Subcutaneous abdominal adipose tissue (tissue), 5 donors: ENCODE measurements around the gene MANBA.

Experiments
- H3K27ac ChIP-seq: one replicate; pipeline ENCODE4 v1.7.0; 2013; ENCODE audit warnings: low read depth, mild to moderate bottlenecking, inconsistent platforms, low read length, moderate library complexity
- H3K27me3 ChIP-seq, 5 donors: one replicate each; pipeline ENCODE4 v1.7.0; 2013; ENCODE audit warnings: low read length in 5 of 5, inconsistent platforms in 1 of 5; ENCODE audit not compliant: control insufficient read depth in 5 of 5, insufficient read depth in 4 of 5
- H3K36me3 ChIP-seq, 5 donors: one replicate each; pipeline ENCODE4 v1.7.0; 2013; ENCODE audit warnings: low read length in 5 of 5; ENCODE audit not compliant: control insufficient read depth in 5 of 5, insufficient read depth in 5 of 5
- H3K4me1 ChIP-seq, 5 donors: one replicate each; pipeline ENCODE4 v1.7.0; 2013; ENCODE audit warnings: low read length in 5 of 5, mild to moderate bottlenecking in 3 of 5, moderate library complexity in 1 of 5; ENCODE audit not compliant: control insufficient read depth in 5 of 5, insufficient read depth in 5 of 5
- H3K4me3 ChIP-seq, 5 donors: one replicate each; pipeline ENCODE4 v1.7.0; 2013; ENCODE audit warnings: low read length in 5 of 5, low read depth in 1 of 5
- H3K9ac ChIP-seq, 5 donors: one replicate each; pipeline ENCODE4 v1.7.0; 2013; ENCODE audit warnings: low read length in 5 of 5, mild to moderate bottlenecking in 4 of 5, moderate library complexity in 3 of 5
- H3K9me3 ChIP-seq, 5 donors: one replicate each; pipeline ENCODE4 v1.7.0; 2013; ENCODE audit warnings: low read length in 5 of 5; ENCODE audit not compliant: control insufficient read depth in 5 of 5
- donor health status: healthy.
- donor health status: healthy.
- donor health status: healthy.
- donor health status: healthy.
- donor health status: healthy.

The MANBA gene

GRCh38 chr4:102593147-102593546 lies 167.6 kb downstream of the MANBA start:
- Histone ChIP-seq H3K9me3 (no peaks in the 10 kb centered on the region), H3K27me3 (no peaks in the 10 kb centered on the region), H3K36me3 (peaks cover 37 to 68% (median 45%) of the 10 kb centered on the region in 5 donors), H3K4me3 (no peak overlapping the region), H3K9ac (no peak overlapping the region), H3K4me1 (no peaks in the 10 kb centered on the region), H3K27ac (no peak overlapping the region)

GRCh38 chr4:102592256-102592655 lies 168.5 kb downstream of the MANBA start:
- Histone ChIP-seq H3K27ac (no peak overlapping the region), H3K27me3 (no peaks in the 10 kb centered on the region), H3K9me3 (no peaks in the 10 kb centered on the region), H3K4me1 (no peaks in the 10 kb centered on the region), H3K36me3 (peaks cover 37 to 69% (median 44%) of the 10 kb centered on the region in 5 donors), H3K9ac (no peak overlapping the region), H3K4me3 (no peak overlapping the region)

- Histone ChIP-seq H3K9me3 (no peaks in the 10 kb centered on the region), H3K27ac (no peak overlapping the region), H3K36me3 (peaks cover 36 to 57% (median 39%) of the 10 kb centered on the region in 5 donors), H3K4me1 (no peaks in the 10 kb centered on the region), H3K4me3 (no peak overlapping the region), H3K9ac (no peak overlapping the region), H3K27me3 (no peaks in the 10 kb centered on the region)
Measured at GRCh38 chr4:102589743-102590142, 171.0 kb downstream of the MANBA start.

- peaks cover 45 to 76% (median 62%) of the 10 kb centered on the region in 5 donors for H3K36me3 ChIP-seq
- no peaks in the 10 kb centered on the region for H3K27me3 ChIP-seq
Measured at GRCh38 chr4:102586644-102587021, 174.1 kb downstream of the MANBA start.

GRCh38 chr4:102586002-102586643 lies 174.6 kb downstream of the MANBA start:
- H3K4me1 ChIP-seq: no peaks in the 10 kb centered on the region
- no peak overlapping the region for H3K4me3 ChIP-seq
- no peak overlapping the region for H3K27ac ChIP-seq
- H3K9me3 ChIP-seq: no peaks in the 10 kb centered on the region
- H3K27me3 ChIP-seq: no peaks in the 10 kb centered on the region
- no peak overlapping the region for H3K9ac ChIP-seq
- H3K36me3 ChIP-seq: peaks cover 48 to 78% (median 62%) of the 10 kb centered on the region in 5 donors

More at GRCh38 chr4:102586644-102587021, 174.1 kb downstream of the MANBA start:
- no peak overlapping the region for H3K4me3 ChIP-seq
- H3K4me1 ChIP-seq: no peaks in the 10 kb centered on the region
- H3K9me3 ChIP-seq: no peaks in the 10 kb centered on the region
- H3K9ac ChIP-seq: no peak overlapping the region
- H3K27ac ChIP-seq: no peak overlapping the region

- no peak overlapping the region for H3K27ac ChIP-seq
- no peaks in the 10 kb centered on the region for H3K27me3 ChIP-seq
- peaks cover 51 to 80% (median 64%) of the 10 kb centered on the region in 5 donors for H3K36me3 ChIP-seq
- H3K4me1 ChIP-seq: no peaks in the 10 kb centered on the region
- H3K9me3 ChIP-seq: no peaks in the 10 kb centered on the region
- H3K9ac ChIP-seq: no peak overlapping the region
- H3K4me3 ChIP-seq: no peak overlapping the region
Measured at GRCh38 chr4:102585329-102585728, 175.4 kb downstream of the MANBA start.

GRCh38 chr4:102584091-102584490 lies 176.7 kb downstream of the MANBA start:
- H3K4me1 ChIP-seq: no peaks in the 10 kb centered on the region
- H3K27me3 ChIP-seq: no peaks in the 10 kb centered on the region
- no peak overlapping the region for H3K27ac ChIP-seq
- no peak overlapping the region for H3K4me3 ChIP-seq
- H3K9ac ChIP-seq: no peak overlapping the region
- H3K36me3 ChIP-seq: peaks cover 47 to 82% (median 64%) of the 10 kb centered on the region in 5 donors
- no peaks in the 10 kb centered on the region for H3K9me3 ChIP-seq
